Activated CD4-positive, alpha-beta T cell treated with anti-CD3 and anti-CD28 coated beads, Interleukin-2, amount 50 U/mL, for 1 hour (primary cell): ENCODE results near the gene FZD7.
A peak's percentile ranks its signal among the peaks of the same experiment; 100 is the strongest.

Experiments used
- DNase-seq: peaks from one replicate; pipeline ENCODE4 v3.0.0-alpha.2; 2020

The FZD7 gene

GRCh38 chr2:202033317-202034248 lies at the start of gene FZD7:
Gene FZD7, plus strand, starts transcription at chr2:202033855. Its CDS starts 793 bp downstream, at chr2:202034648.
- peak; percentile 82 for DNase-seq

- DNase-seq, result no peak
These were observed 49.3 kb upstream of the FZD7 start for GRCh38 chr2:201984333-201984732.

- no peak for DNase-seq
These were observed 48.7 kb upstream of the FZD7 start for GRCh38 chr2:201984800-201985525.

- no peak for DNase-seq
These were observed 47.8 kb upstream of the FZD7 start for GRCh38 chr2:201985728-201986462.

- no peak for DNase-seq
These were observed 47.3 kb upstream of the FZD7 start for GRCh38 chr2:201986463-201986735.

GRCh38 chr2:201987426-201987825 lies 46.2 kb upstream of the FZD7 start:
- no peak for DNase-seq

- no peak for DNase-seq
These were observed 43.6 kb upstream of the FZD7 start for GRCh38 chr2:201990069-201990468.

GRCh38 chr2:201992960-201993359 lies 40.7 kb upstream of the FZD7 start:
- DNase-seq, result no peak

- no peak for DNase-seq
These were observed 38.5 kb upstream of the FZD7 start for GRCh38 chr2:201994973-201995638.

- DNase-seq, result no peak
These were observed 37.6 kb upstream of the FZD7 start for GRCh38 chr2:201996006-201996405.

GRCh38 chr2:201996679-201997314 lies 36.9 kb upstream of the FZD7 start:
- DNase-seq, result no peak

GRCh38 chr2:201999279-201999678 lies 34.4 kb upstream of the FZD7 start:
- DNase-seq, result no peak

- DNase-seq, result no peak
These were observed 31.8 kb upstream of the FZD7 start for GRCh38 chr2:202001826-202002225.

GRCh38 chr2:202002381-202002780 lies 31.3 kb upstream of the FZD7 start:
- DNase-seq, result no peak

- no peak for DNase-seq
These were observed 28.3 kb upstream of the FZD7 start for GRCh38 chr2:202005272-202005887.

GRCh38 chr2:202006301-202006700 lies 27.4 kb upstream of the FZD7 start:
- no peak for DNase-seq

- no peak for DNase-seq
These were observed 26.4 kb upstream of the FZD7 start for GRCh38 chr2:202007015-202007982.

- no peak for DNase-seq
These were observed 25.7 kb upstream of the FZD7 start for GRCh38 chr2:202007983-202008354.

GRCh38 chr2:202009019-202009481 lies 24.6 kb upstream of the FZD7 start:
- DNase-seq, result no peak

GRCh38 chr2:202009581-202009980 lies 24.1 kb upstream of the FZD7 start:
- DNase-seq, result no peak

GRCh38 chr2:202014318-202014717 lies 19.3 kb upstream of the FZD7 start:
- no peak for DNase-seq
